Neural crest cell (in vitro differentiated cells): Measurements from ENCODE around the gene PTGDR2. TPM values are rescaled to one million over a fixed set of nuclear protein-coding genes. Genes with fewer than 3 reads are reported as not detected.

Experiments used
- DNase-seq: peaks from one replicate; pipeline ENCODE4 v3.0.0; 2021; ENCODE audit warnings: low read depth, mixed read lengths, low spot score
- H3K27ac Mint-ChIP-seq: one replicate; pipeline ENCODE4 v1.8.0; 2021; ENCODE audit warnings: mild to moderate bottlenecking, mixed read lengths; ENCODE audit not compliant: unreplicated experiment
- H3K27me3 Mint-ChIP-seq: 2 replicates; pipeline ENCODE4 v1.8.0; 2021; ENCODE audit warnings: low read depth, mild to moderate bottlenecking, mixed read lengths
- H3K36me3 Mint-ChIP-seq: 2 replicates; pipeline ENCODE4 v1.8.0; 2021; ENCODE audit warnings: low read depth, mild to moderate bottlenecking, mixed read lengths
- H3K4me1 Mint-ChIP-seq: 2 replicates; pipeline ENCODE4 v1.8.0; 2021; ENCODE audit warnings: mixed read lengths
- H3K4me3 Mint-ChIP-seq: one replicate; pipeline ENCODE4 v1.8.0; 2021; ENCODE audit warnings: mild to moderate bottlenecking, mixed read lengths
- H3K9me3 Mint-ChIP-seq: 2 replicates; pipeline ENCODE4 v1.8.0; 2021; ENCODE audit warnings: mixed read lengths
- total RNA-seq: library from RNA; stranded (reverse); gene quantifications from 2 replicates; pipeline ENCODE4 v1.2.1, GENCODE V29; 2021
- TF ChIP-seq, protein P1 (sequence below): fragments of 200-600 bp; sonication (generic); conservative IDR thresholded peaks from 2 replicates; pipeline ENCODE4 v1.5.0; 2021; ENCODE audit warnings: antibody characterized with exemption, mild to moderate bottlenecking

The PTGDR2 gene
- total RNA-seq, 1 donor from 2014 or later: 0.16 TPM

DNA sequence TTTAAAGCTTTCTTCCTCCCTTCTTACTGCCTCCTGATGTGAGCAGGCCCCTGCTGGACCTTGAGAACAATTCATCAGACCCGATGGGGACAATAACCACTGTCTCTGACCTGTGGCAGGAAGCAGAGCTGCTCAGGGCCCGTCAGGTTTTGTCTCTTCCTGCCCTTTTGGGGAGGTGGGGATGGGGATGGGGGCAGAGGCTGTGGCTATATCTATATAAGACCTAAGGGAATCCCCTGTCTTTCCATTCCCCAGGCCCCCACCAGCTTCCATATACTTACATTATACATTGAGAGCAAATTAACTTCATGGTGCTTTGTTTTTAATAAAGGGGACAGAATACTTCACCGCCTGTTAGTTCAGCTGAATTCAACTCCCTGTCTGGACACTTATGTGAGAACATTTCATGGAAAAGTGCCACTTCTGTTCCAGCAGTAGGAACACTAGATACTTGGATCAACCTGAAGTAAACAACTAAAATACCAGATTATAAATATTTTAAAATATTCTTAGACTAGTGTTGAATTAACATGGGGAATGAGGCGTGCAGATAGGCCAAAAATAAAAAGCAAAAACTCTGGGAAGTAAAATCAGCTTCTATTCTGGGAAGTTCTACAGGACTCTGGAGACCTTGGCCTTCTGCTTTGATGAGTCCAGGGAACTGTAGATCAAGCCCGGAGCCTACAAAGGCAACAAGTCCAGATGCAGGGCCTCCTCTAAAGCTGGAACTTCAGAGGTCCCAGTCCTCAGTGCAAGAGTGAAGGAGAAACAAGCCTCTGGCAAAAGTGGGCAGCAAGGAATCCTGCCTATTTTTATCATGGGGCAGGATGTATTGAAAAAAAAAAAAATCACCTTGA is 22.7 kb upstream of the PTGDR2 start:
- Mint-ChIP-seq H3K4me1 (peaks cover 5% of the 10 kb centered on the region), H3K9me3 (no peaks in the 10 kb centered on the region), H3K27me3 (no peaks in the 10 kb centered on the region), H3K4me3 (no peak overlapping the region), H3K36me3 (peaks cover 9% of the 10 kb centered on the region), H3K27ac (no peak overlapping the region)
- no peak for DNase-seq
- TF ChIP-seq, protein P1, sequence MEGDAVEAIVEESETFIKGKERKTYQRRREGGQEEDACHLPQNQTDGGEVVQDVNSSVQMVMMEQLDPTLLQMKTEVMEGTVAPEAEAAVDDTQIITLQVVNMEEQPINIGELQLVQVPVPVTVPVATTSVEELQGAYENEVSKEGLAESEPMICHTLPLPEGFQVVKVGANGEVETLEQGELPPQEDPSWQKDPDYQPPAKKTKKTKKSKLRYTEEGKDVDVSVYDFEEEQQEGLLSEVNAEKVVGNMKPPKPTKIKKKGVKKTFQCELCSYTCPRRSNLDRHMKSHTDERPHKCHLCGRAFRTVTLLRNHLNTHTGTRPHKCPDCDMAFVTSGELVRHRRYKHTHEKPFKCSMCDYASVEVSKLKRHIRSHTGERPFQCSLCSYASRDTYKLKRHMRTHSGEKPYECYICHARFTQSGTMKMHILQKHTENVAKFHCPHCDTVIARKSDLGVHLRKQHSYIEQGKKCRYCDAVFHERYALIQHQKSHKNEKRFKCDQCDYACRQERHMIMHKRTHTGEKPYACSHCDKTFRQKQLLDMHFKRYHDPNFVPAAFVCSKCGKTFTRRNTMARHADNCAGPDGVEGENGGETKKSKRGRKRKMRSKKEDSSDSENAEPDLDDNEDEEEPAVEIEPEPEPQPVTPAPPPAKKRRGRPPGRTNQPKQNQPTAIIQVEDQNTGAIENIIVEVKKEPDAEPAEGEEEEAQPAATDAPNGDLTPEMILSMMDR: no peak

DNA sequence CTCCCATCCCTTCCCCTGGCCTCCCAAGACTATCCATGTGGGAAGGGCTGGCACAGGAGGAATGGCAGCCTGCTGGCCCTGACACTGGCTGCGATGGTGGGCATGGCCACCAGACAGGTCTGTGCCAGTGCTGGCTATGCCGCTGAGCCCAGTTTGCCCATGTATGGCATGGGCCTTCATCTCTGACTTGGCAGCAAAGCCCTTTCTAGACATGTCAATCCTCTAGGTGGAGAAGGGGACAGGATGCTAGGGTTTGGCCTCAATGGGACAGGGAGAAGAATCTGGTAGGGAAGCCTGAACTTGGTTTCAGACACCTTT is 20.4 kb upstream of the PTGDR2 start:
- no peak for DNase-seq
- Mint-ChIP-seq H3K27ac (no peak overlapping the region), H3K9me3 (no peaks in the 10 kb centered on the region), H3K27me3 (no peaks in the 10 kb centered on the region), H3K36me3 (no peaks in the 10 kb centered on the region), H3K4me1 (peaks cover 5% of the 10 kb centered on the region), H3K4me3 (no peak overlapping the region)
- TF ChIP-seq, protein P1: no peak

DNA sequence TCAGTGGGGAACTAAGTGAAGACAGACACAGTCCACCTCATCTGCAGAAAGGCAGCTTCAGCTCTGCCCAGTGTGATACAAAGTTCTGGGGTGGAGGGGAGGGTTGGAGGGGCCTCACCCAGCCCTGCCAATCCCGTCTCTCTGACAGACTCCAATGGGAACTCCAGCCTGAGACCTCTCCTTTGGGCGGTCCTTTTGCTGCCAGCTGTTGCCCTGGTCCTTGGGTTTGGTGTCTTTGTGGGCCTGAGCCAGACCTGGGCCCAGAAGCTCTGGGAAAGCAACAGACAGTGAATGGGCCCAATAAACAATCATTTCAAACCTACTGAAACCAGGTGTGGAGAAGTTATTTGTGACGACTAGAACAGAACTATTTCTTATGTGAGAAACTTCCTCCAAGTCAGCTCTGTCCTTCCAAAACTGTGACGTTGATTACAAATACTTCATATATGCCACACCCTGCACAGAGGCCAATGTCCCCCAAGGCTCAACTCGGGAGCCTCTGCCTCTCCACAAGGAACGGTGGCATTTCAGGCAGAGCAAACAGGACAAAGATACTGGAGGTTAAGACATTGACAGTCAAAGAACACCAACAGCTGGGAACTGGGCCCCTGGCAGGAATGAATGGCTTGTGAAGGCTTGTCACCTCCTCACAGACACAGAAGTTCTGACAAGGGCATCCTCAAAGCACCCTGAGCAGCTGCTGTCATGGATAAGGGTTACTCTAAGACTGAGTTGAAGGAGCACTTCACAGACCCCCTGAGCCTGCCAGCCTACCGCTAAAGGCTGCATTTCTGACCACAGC is 19.8 kb upstream of the PTGDR2 start:
- H3K9me3 Mint-ChIP-seq: no peaks in the 10 kb centered on the region
- H3K27ac Mint-ChIP-seq: no peak overlapping the region
- no peaks in the 10 kb centered on the region for H3K36me3 Mint-ChIP-seq
- DNase-seq: no peak
- H3K27me3 Mint-ChIP-seq: no peaks in the 10 kb centered on the region
- TF ChIP-seq, protein P1: no peak
- no peak overlapping the region for H3K4me3 Mint-ChIP-seq
- no peaks in the 10 kb centered on the region for H3K4me1 Mint-ChIP-seq

DNA sequence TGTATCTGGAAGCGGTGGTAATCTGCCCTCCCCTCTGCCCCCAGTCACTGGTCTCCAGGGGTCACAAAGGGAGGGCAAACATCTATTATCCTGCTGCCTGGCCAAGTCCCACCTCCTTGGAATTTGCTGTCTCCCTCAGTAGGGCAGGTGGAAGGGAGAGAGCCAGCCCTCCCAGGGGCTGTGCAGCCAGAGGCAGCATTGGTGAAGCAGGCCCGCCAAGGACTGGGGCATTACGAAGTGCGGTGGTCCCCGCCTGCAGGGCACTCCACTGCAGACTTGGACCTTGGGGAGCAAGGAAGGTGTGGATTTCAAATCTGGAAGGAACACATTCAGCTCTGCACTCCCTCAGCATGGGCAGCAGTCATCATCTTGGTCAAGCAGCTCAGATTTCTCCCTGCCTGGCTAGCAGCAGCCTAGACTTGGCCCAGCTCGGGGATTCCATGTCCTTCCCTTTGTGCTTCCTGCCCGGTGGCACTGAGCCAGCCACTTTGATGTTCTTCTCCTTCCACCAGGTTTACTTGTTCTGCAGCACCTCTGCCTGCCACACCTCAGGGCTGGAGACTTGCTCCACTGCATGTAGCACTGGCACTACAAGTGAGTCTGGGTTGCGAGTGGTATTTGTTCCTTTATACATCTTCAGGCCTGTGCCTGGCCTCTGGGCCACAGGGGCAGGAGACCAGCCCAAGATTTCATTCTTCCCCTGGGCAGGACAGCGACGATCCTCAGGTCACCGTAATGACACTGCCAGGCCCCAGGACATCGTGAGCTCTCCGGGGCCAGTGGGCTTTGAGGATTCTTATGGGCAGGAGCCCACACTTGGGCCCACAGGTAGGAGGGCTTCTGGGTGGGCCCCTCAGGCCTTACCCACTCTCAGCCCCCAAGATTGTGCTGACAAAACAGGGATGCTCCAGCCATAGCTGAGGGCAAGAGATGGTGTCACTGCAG is 18.9 kb upstream of the PTGDR2 start:
- Mint-ChIP-seq H3K36me3 (no peaks in the 10 kb centered on the region), H3K9me3 (no peaks in the 10 kb centered on the region), H3K27me3 (no peaks in the 10 kb centered on the region), H3K27ac (no peak overlapping the region), H3K4me3 (no peak overlapping the region), H3K4me1 (no peaks in the 10 kb centered on the region)
- TF ChIP-seq, protein P1: no peak
- no peak for DNase-seq

DNA sequence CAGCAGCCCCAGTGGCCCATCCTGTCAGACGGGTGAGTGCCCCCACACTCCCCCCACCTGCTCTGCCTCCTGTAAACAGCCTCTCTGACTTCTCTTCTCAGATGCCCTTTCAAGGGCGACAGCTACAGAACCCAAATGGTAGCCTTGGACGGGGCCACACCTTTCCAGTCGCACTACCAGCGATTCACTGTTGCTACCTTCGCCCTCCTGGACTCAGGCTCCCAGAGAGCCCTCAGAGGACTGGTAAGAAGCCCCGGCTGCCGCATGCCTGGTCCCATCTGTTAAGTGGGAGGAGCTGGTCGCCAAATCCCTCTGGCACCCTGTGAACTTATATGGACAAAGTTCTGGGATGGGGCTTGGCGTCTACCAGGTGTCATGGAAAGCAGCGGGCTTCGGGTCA is 17.8 kb upstream of the PTGDR2 start:
- H3K4me3 Mint-ChIP-seq: no peak overlapping the region

More for the DNA sequence above, 17.8 kb upstream of the PTGDR2 start:
- H3K27me3 Mint-ChIP-seq: no peaks in the 10 kb centered on the region
- DNase-seq: no peak
- TF ChIP-seq, protein P1: no peak
- H3K9me3 Mint-ChIP-seq: no peaks in the 10 kb centered on the region
- H3K4me1 Mint-ChIP-seq: no peaks in the 10 kb centered on the region
- no peaks in the 10 kb centered on the region for H3K36me3 Mint-ChIP-seq
- H3K27ac Mint-ChIP-seq: no peak overlapping the region
